Endothelial cell of umbilical vein (primary cell): Measurements from ENCODE around the gene KCTD21.

ENCODE experiments used
- CTCF ChIP-seq, 2 donors: IDR thresholded peaks; 1 replicate in 1 of 2; 2 replicates in 1 of 2; pipeline ENCODE4 v1.5.1; 2011; ENCODE audit warnings: low read length in 2 of 2, mild to moderate bottlenecking in 2 of 2, moderate library complexity in 2 of 2, control low read depth in 1 of 2, inconsistent platforms in 1 of 2, low read depth in 1 of 2; ENCODE audit not compliant: insufficient read depth in 1 of 2; ENCODE audit errors: extremely low read depth in 1 of 2
- EZH2 ChIP-seq: IDR thresholded peaks from 2 replicates; pipeline ENCODE4 v1.6.1; 2012; ENCODE audit warnings: borderline replicate concordance, low read depth, mild to moderate bottlenecking, moderate library complexity, low read length, inconsistent platforms; ENCODE audit not compliant: severe bottlenecking
- GATA2 ChIP-seq: IDR thresholded peaks from 2 replicates; pipeline ENCODE4 v1.7.0; 2011; ENCODE audit warnings: low read depth, mild to moderate bottlenecking, moderate library complexity, mixed read lengths, low read length; ENCODE audit not compliant: insufficient read length, insufficient read depth
- JUN ChIP-seq: IDR thresholded peaks from 2 replicates; pipeline ENCODE4 v1.6.1; 2011; ENCODE audit warnings: borderline replicate concordance, low read depth; ENCODE audit not compliant: insufficient read length, insufficient read depth
- POLR2AphosphoS5 ChIP-seq: IDR thresholded peaks from 2 replicates; pipeline ENCODE4 v1.6.1; 2012; ENCODE audit warnings: low read depth, mild to moderate bottlenecking, control low read depth, low read length, moderate library complexity; ENCODE audit not compliant: insufficient read depth

- TF ChIP-seq CTCF (IDR thresholded peaks at IDR 0.05; ENCODE audit: extremely low read depth in 1 of 2, insufficient read depth in 1 of 2, low read depth in 1 of 2, low read length in 2 of 2) (no peak), EZH2 (no peak), JUN (no peak), POLR2AphosphoS5 (no peak), GATA2 (no peak)
Observed at GRCh38 chr11:78158987-78159652, 29.3 kb downstream of the KCTD21 start.
